ENCODE results near the gene USP46.

USP46 gene

DNA sequence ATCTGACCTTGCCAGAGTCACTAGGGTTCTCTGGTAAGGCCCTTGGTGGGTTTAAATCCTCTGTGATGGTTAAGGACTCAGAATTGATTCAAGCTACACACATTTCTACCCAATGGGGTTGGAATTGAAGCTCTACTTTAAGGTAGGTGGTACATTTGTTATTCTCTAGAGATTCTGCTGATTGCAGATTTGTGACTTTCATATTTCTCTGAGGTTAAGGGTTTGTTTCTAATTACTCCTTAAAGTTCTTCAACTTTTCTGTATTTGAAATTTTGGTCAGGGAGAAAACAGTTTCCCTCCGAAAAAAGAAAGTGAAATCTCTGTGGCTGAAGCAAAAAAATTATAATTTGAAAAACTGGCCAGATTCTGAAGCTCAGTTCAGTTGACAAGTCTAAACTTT is 25.8 kb upstream of the USP46 start:
- no peak overlapping the region for H2AK5ac ChIP-seq (ENCODE audit: low read length)
- H3K27me3 ChIP-seq (ENCODE audit: insufficient read depth, low read length) = no peaks in the 10 kb centered on the region
- whole genome bisulfite sequencing (ENCODE audit: extremely low coverage, insufficient coverage, insufficient read length) = no CpG with 5 or more reads among the region's 1 CpG
- no peak overlapping the region for H3K4me2 ChIP-seq (ENCODE audit: low read length)
- no peak overlapping the region for H3K18ac ChIP-seq (ENCODE audit: low read length)
- no peak overlapping the region for H4K91ac ChIP-seq (ENCODE audit: low read depth, low read length)
- no peak overlapping the region for H4K12ac ChIP-seq (ENCODE audit: low read depth, low read length)
- H2BK120ac ChIP-seq (ENCODE audit: insufficient read depth, low read length, poor library complexity) = no peak overlapping the region
- no peak overlapping the region for H3K27ac ChIP-seq (ENCODE audit: low read depth, low read length)
- H3K4me1 ChIP-seq (ENCODE audit: control insufficient read depth in 1 of 2, insufficient read depth in 2 of 2, low read length in 2 of 2) = no peaks in the 10 kb centered on the region
- no peak overlapping the region for H2BK12ac ChIP-seq (ENCODE audit: low read length)
- H3K14ac ChIP-seq (ENCODE audit: low read length) = no peak overlapping the region
- no peak overlapping the region for H3K4me3 ChIP-seq (ENCODE audit: low read depth, low read length)
- no peaks in the 10 kb centered on the region for H3K79me2 ChIP-seq (ENCODE audit: control insufficient read depth, insufficient read depth, low read length, poor library complexity)
- no peaks in the 10 kb centered on the region for H3K9me3 ChIP-seq (ENCODE audit: insufficient read depth, low read depth, low read length)
- no peak overlapping the region for H4K8ac ChIP-seq (ENCODE audit: low read depth, low read length)
- no peak overlapping the region for H2AFZ ChIP-seq (ENCODE audit: insufficient read depth, low read length, poor library complexity)
- no peak for DNase-seq
- no peak overlapping the region for H2BK5ac ChIP-seq (ENCODE audit: low read depth, low read length, poor library complexity)
- no peak overlapping the region for H3K23ac ChIP-seq (ENCODE audit: low read length)
- H3K36me3 ChIP-seq (ENCODE audit: control insufficient read depth in 1 of 2, insufficient read depth in 2 of 2, low read length in 2 of 2) = no peaks in the 10 kb centered on the region
- no peak overlapping the region for H3K9ac ChIP-seq (ENCODE audit: low read length)
- H3K4ac ChIP-seq (ENCODE audit: low read depth, low read length) = no peak overlapping the region
- no peaks in the 10 kb centered on the region for H3K79me1 ChIP-seq (ENCODE audit: low read length)

DNA sequence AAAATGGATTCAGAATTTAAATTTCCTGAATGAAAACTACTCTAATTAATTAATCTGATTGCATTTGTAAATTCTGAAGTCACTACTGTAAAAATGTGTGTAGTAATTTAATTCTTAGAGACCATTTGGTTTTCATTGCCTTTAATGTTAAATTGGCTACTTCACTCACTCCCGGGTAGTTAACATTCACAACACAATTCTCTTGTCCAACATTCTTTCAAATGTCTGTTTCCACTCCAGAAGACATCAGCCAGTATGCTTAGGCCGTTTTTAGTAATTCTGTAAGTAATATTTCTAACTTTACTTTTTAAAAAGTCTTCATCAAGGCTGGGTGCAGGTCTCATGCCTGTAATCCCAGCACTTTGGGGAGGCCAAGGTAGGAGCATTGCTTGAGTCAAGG is 21.3 kb upstream of the USP46 start:
- no CpG with 5 or more reads among the region's 2 CpGs for WGBS (ENCODE audit: extremely low coverage, insufficient coverage, insufficient read length)
- no peaks in the 10 kb centered on the region for H3K79me1 ChIP-seq (ENCODE audit: low read length)
- H3K79me2 ChIP-seq (ENCODE audit: control insufficient read depth, insufficient read depth, low read length, poor library complexity) = no peaks in the 10 kb centered on the region
- no peaks in the 10 kb centered on the region for H3K36me3 ChIP-seq (ENCODE audit: control insufficient read depth in 1 of 2, insufficient read depth in 2 of 2, low read length in 2 of 2)
- H3K18ac ChIP-seq (ENCODE audit: low read length) = no peak overlapping the region
- no peaks in the 10 kb centered on the region for H3K9me3 ChIP-seq (ENCODE audit: insufficient read depth, low read depth, low read length)
- no peak overlapping the region for H3K9ac ChIP-seq (ENCODE audit: low read length)
- no peak overlapping the region for H4K91ac ChIP-seq (ENCODE audit: low read depth, low read length)
- H2BK5ac ChIP-seq (ENCODE audit: low read depth, low read length, poor library complexity) = no peak overlapping the region
- no peak for DNase-seq
- no peak overlapping the region for H2AK5ac ChIP-seq (ENCODE audit: low read length)
- no peaks in the 10 kb centered on the region for H3K27me3 ChIP-seq (ENCODE audit: insufficient read depth, low read length)
- no peak overlapping the region for H2BK120ac ChIP-seq (ENCODE audit: insufficient read depth, low read length, poor library complexity)
- no peak overlapping the region for H3K4me2 ChIP-seq (ENCODE audit: low read length)
- H2BK12ac ChIP-seq (ENCODE audit: low read length) = no peak overlapping the region
- no peak overlapping the region for H3K4ac ChIP-seq (ENCODE audit: low read depth, low read length)
- H2AFZ ChIP-seq (ENCODE audit: insufficient read depth, low read length, poor library complexity) = no peak overlapping the region
- no peak overlapping the region for H3K14ac ChIP-seq (ENCODE audit: low read length)
- H4K12ac ChIP-seq (ENCODE audit: low read depth, low read length) = no peak overlapping the region
- H4K8ac ChIP-seq (ENCODE audit: low read depth, low read length) = no peak overlapping the region
- no peaks in the 10 kb centered on the region for H3K4me1 ChIP-seq (ENCODE audit: control insufficient read depth in 1 of 2, insufficient read depth in 2 of 2, low read length in 2 of 2)
- no peak overlapping the region for H3K27ac ChIP-seq (ENCODE audit: low read depth, low read length)
- H3K4me3 ChIP-seq (ENCODE audit: low read depth, low read length) = no peak overlapping the region
- H3K23ac ChIP-seq (ENCODE audit: low read length) = no peak overlapping the region

DNA sequence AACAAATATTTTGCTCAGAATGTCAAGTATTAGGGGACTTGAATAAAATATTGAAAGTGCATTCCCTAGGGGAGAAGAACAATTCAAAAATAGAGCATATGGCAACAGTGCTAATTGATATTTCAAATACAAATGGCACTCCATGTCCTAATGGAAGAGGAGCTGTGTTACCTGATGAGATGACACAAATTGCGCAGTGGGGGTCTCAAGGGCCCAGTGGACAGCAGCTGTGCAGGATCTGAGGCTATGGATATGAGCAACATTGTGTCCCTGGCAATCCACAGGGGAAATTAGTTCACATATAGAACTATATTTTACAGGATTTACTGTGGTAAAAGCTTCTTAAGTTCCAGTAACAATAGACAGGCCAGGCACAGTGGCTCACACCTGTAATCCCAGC is 17.4 kb upstream of the USP46 start:
- Histone ChIP-seq H3K79me2 (ENCODE audit: control insufficient read depth, insufficient read depth, low read length, poor library complexity) (no peaks in the 10 kb centered on the region), H3K14ac (ENCODE audit: low read length) (no peak overlapping the region)

DNA sequence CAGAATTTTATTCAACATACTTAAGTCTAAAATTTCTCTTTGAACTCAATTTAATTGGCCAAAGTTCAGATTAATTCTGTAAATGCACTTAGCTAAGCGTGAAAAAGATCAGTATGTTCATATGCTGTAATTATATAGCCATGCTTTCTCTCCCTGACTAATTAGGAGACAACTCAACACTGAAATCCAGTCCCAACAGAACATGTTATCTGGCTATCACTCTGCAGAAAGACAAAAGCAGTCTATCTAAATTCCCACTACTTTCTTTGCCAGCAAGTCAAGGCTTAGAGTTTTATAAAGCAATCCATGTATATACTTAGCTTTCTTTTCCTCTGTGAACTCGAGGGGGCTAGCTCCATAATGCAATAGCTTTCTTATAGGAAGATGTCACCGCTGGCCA is 16.0 kb upstream of the USP46 start:
- no peaks in the 10 kb centered on the region for H3K9me3 ChIP-seq (ENCODE audit: insufficient read depth, low read depth, low read length)
- no peak for DNase-seq
- H3K23ac ChIP-seq (ENCODE audit: low read length) = no peak overlapping the region
- no peak overlapping the region for H2BK12ac ChIP-seq (ENCODE audit: low read length)
- H2AK5ac ChIP-seq (ENCODE audit: low read length) = no peak overlapping the region
- no peak overlapping the region for H3K18ac ChIP-seq (ENCODE audit: low read length)
- no peak overlapping the region for H4K91ac ChIP-seq (ENCODE audit: low read depth, low read length)
- H3K79me2 ChIP-seq (ENCODE audit: control insufficient read depth, insufficient read depth, low read length, poor library complexity) = no peaks in the 10 kb centered on the region
- H3K4me2 ChIP-seq (ENCODE audit: low read length) = no peak overlapping the region
- H3K14ac ChIP-seq (ENCODE audit: low read length) = no peak overlapping the region
- no peak overlapping the region for H2AFZ ChIP-seq (ENCODE audit: insufficient read depth, low read length, poor library complexity)
- H4K8ac ChIP-seq (ENCODE audit: low read depth, low read length) = no peak overlapping the region
- WGBS (ENCODE audit: extremely low coverage, insufficient coverage, insufficient read length) = no CpG with 5 or more reads among the region's 3 CpGs
- no peak overlapping the region for H3K27ac ChIP-seq (ENCODE audit: low read depth, low read length)
- H3K27me3 ChIP-seq (ENCODE audit: insufficient read depth, low read length) = no peaks in the 10 kb centered on the region
- H3K4me3 ChIP-seq (ENCODE audit: low read depth, low read length) = no peak overlapping the region
- H2BK5ac ChIP-seq (ENCODE audit: low read depth, low read length, poor library complexity) = no peak overlapping the region
- H3K4ac ChIP-seq (ENCODE audit: low read depth, low read length) = no peak overlapping the region
- no peaks in the 10 kb centered on the region for H3K36me3 ChIP-seq (ENCODE audit: control insufficient read depth in 1 of 2, insufficient read depth in 2 of 2, low read length in 2 of 2)
- H2BK120ac ChIP-seq (ENCODE audit: insufficient read depth, low read length, poor library complexity) = no peak overlapping the region
- no peaks in the 10 kb centered on the region for H3K4me1 ChIP-seq (ENCODE audit: control insufficient read depth in 1 of 2, insufficient read depth in 2 of 2, low read length in 2 of 2)
- no peak overlapping the region for H4K12ac ChIP-seq (ENCODE audit: low read depth, low read length)
- H3K9ac ChIP-seq (ENCODE audit: low read length) = no peak overlapping the region
- H3K79me1 ChIP-seq (ENCODE audit: low read length) = no peaks in the 10 kb centered on the region

More for the DNA sequence above, 17.4 kb upstream of the USP46 start:
- Histone ChIP-seq H3K4me1 (ENCODE audit: control insufficient read depth in 1 of 2, insufficient read depth in 2 of 2, low read length in 2 of 2) (no peaks in the 10 kb centered on the region), H4K12ac (ENCODE audit: low read depth, low read length) (no peak overlapping the region), H3K79me1 (ENCODE audit: low read length) (no peaks in the 10 kb centered on the region), H2BK120ac (ENCODE audit: insufficient read depth, low read length, poor library complexity) (no peak overlapping the region), H3K27me3 (ENCODE audit: insufficient read depth, low read length) (no peaks in the 10 kb centered on the region), H3K23ac (ENCODE audit: low read length) (no peak overlapping the region), H3K18ac (ENCODE audit: low read length) (no peak overlapping the region), H2AK5ac (ENCODE audit: low read length) (no peak overlapping the region), H4K8ac (ENCODE audit: low read depth, low read length) (no peak overlapping the region), H3K9me3 (ENCODE audit: insufficient read depth, low read depth, low read length) (no peaks in the 10 kb centered on the region), H3K4me3 (ENCODE audit: low read depth, low read length) (no peak overlapping the region), H3K27ac (ENCODE audit: low read depth, low read length) (no peak overlapping the region), H3K4me2 (ENCODE audit: low read length) (no peak overlapping the region), H4K91ac (ENCODE audit: low read depth, low read length) (no peak overlapping the region), H2BK5ac (ENCODE audit: low read depth, low read length, poor library complexity) (no peak overlapping the region), H3K36me3 (ENCODE audit: control insufficient read depth in 1 of 2, insufficient read depth in 2 of 2, low read length in 2 of 2) (no peaks in the 10 kb centered on the region), H3K4ac (ENCODE audit: low read depth, low read length) (no peak overlapping the region), H2BK12ac (ENCODE audit: low read length) (no peak overlapping the region), H2AFZ (ENCODE audit: insufficient read depth, low read length, poor library complexity) (no peak overlapping the region), H3K9ac (ENCODE audit: low read length) (no peak overlapping the region)
- no peak for DNase-seq
- WGBS (ENCODE audit: extremely low coverage, insufficient coverage, insufficient read length) = no CpG with 5 or more reads among the region's 1 CpG
